Heart left ventricle (tissue), 16 donors: Measurements from ENCODE around the gene KATNB1. TPM values are rescaled to one million over a fixed set of nuclear protein-coding genes. Genes with fewer than 3 reads are reported as not detected.

ENCODE experiments used
- ATAC-seq, 4 donors: fragments of 200-7000 bp; cut with Tn5 transposase; one replicate each; pipeline ENCODE4 v1.9.1; 2020 to 2022; ENCODE audit warnings: moderate library complexity in 4 of 4, mild to moderate bottlenecking in 3 of 4, moderate number of reproducible peaks in 1 of 4
- DNase-seq, 5 donors: peaks; one replicate each; pipeline ENCODE4 v3.0.0-alpha.2; 2020
- H3K27ac ChIP-seq, 12 donors: fragments of 200-600 bp; sonication (generic) in 4 of 12; one replicate each; pipeline versions ENCODE4 v1.5.0 to v1.8.0; 2016 to 2022; ENCODE audit warnings: mild to moderate bottlenecking in 2 of 12
- H3K27me3 ChIP-seq, 9 donors: fragments of 200-600 bp; sonication (generic) in 2 of 9; one replicate each; pipeline versions ENCODE4 v1.5.1 to v1.8.0; 2016 to 2022; ENCODE audit warnings: mild to moderate bottlenecking in 3 of 9
- H3K36me3 ChIP-seq, 9 donors: fragments of 200-600 bp; sonication (generic) in 2 of 9; one replicate each; pipeline versions ENCODE4 v1.5.0 to v1.8.0; 2018 to 2022; ENCODE audit warnings: mild to moderate bottlenecking in 2 of 9
- H3K4me1 ChIP-seq, 12 donors: fragments of 200-600 bp; sonication (generic) in 4 of 12; one replicate each; pipeline versions ENCODE4 v1.5.0 to v1.8.0; 2016 to 2022; ENCODE audit warnings: mild to moderate bottlenecking in 3 of 12
- H3K4me3 ChIP-seq, 12 donors: fragments of 200-600 bp; sonication (generic) in 4 of 12; one replicate each; pipeline versions ENCODE4 v1.5.0 to v1.8.0; 2017 to 2022; ENCODE audit warnings: mild to moderate bottlenecking in 9 of 12, moderate library complexity in 4 of 12
- H3K9me3 ChIP-seq, 12 donors: fragments of 200-600 bp; sonication (generic) in 4 of 12; one replicate each; pipeline versions ENCODE4 v1.5.0 to v1.8.0; 2016 to 2022; ENCODE audit warnings: mild to moderate bottlenecking in 1 of 12
- CTCF ChIP-seq, 12 donors: fragments of 200-600 bp; sonication (generic) in 4 of 12; IDR thresholded peaks; one replicate each; pipeline versions ENCODE4 v1.5.0 to v1.8.0; 2018 to 2022; ENCODE audit warnings: antibody characterized with exemption in 12 of 12, mild to moderate bottlenecking in 5 of 12
- POLR2A ChIP-seq, 2 donors: fragments of 450-650 bp; IDR thresholded peaks; one replicate each; pipeline ENCODE4 v1.6.1; 2017; ENCODE audit warnings: antibody characterized with exemption in 2 of 2, mild to moderate bottlenecking in 2 of 2, moderate library complexity in 2 of 2
- WGBS, 4 donors: extraction: QIAGEN DNeasy Blood & Tissue Kit in 2 of 4; methylation state at CpG; one replicate each; pipeline versions ENCODE4 v1.1.5 to v1.1.7; 2013 to 2018; 5-methylcytosine and 5-hydroxymethylcytosine counted together
- intact Hi-C, 10 donors: fragments of 100-400 bp; cut with DNase I; formaldehyde crosslinking; loops; one replicate each; pipeline versions ENCODE4 v1.11.1 to v1.14.2; 2022
- polyA plus RNA-seq, 2 donors: library from polyadenylated mRNA; stranded (reverse); fragments of 200-250 nt; gene quantifications; one replicate each; pipeline ENCODE4 v1.2.3, GENCODE V29; 2013
- total RNA-seq, 9 donors: library from RNA; depleted of rRNA in 2 of 9; stranded (reverse); fragments of >200 nt in 2 of 9; fragmentation: NEBNext Ultra II Directional in 3 of 9; extraction: Animal tissue kit (Norgen Biotek cat#: 25700) in 3 of 9; gene quantifications; one replicate each; pipeline versions ENCODE4 v1.1.0 to v1.2.4, GENCODE V29; 2016 to 2023
- donor health status: ischemic (EF 13 %, LVEDD 7.1; RV severe dilation, severe dysfunction).
- donor health status: healthy with polysubstance abuse.
- donor health status: DM: no; HTN: yes; CAD: no.
- donor health status: DM: no; HTN: no; CAD: no.
- donor health status: ischemic (EF 25% LVEDD 6.9; RV normal size, moderate dysfunction).
- donor health status: ischemic (EF 25% LVEDD 5.7; RV mildly dilated, moderate dysfunction).
- donor health status: healthy.
- donor health status: DM: yes; HTN: yes; CAD: no.
- donor health status: ischemic (EF 35%, LVEDD 5.7; RV mildly dilated, moderate dysfunction).
- donor health status: nonischemic (EF 11% LVEDD 7.7; RV severe dilation, severe dysfunction).
- donor health status: DM: yes; HTN: yes; CAD: no.
- donor health status: PGD.
- donor health status: ischemic (EF 29% LVEDD 5.4; RV normal size, mild dysfunction).
- donor health status: nonischemic (EF 23%, LVEDD 6.1; RV moderate dilation, normal function).

The KATNB1 gene
- total and polyA plus RNA-seq, 11 donors = 8.0 to 20.5 (median 15.3) TPM

- WGBS, 4 donors = 92 to 97% (median 95%) methylated on average over 10 to 12 of the region's 12 CpGs
- TF ChIP-seq POLR2A (IDR thresholded peaks at IDR 0.05) (no peak), CTCF (IDR thresholded peaks at IDR 0.05) (no peak)
- Histone ChIP-seq H3K36me3 (peaks cover 0 to 87% (median 63%) of the 10 kb centered on the region in 9 donors), H3K4me3 (no peak overlapping the region), H3K27me3 (no peaks in the 10 kb centered on the region), H3K4me1 (peaks cover 0 to 29% (median 15%) of the 10 kb centered on the region in 12 donors), H3K9me3 (no peaks in the 10 kb centered on the region), H3K27ac (no peak overlapping the region)
- intact Hi-C loops = loop anchor here in 1 of 10 donors (5.0 kb wide), 1 partner anchor 35 kb away; no protein-coding TSS in a partner anchor
- ATAC-seq = no peak
- DNase-seq = peak in 1 of 5 donors; percentile 48
Measured at GRCh38 chr16:57761957-57762356, 26.4 kb downstream of the KATNB1 start.

- Histone ChIP-seq H3K4me3 (no peak overlapping the region), H3K4me1 (peaks cover 0 to 24% (median 11%) of the 10 kb centered on the region in 12 donors), H3K36me3 (peaks cover 0 to 91% (median 68%) of the 10 kb centered on the region in 9 donors), H3K27ac (no peak overlapping the region), H3K9me3 (no peaks in the 10 kb centered on the region), H3K27me3 (no peaks in the 10 kb centered on the region)
- DNase-seq (peak in 1 of 5 donors; percentile 61), ATAC-seq (no peak)
- 76 to 85% (median 83%) methylated on average over 15 of the region's 15 CpGs for WGBS, 4 donors
- TF ChIP-seq CTCF (IDR thresholded peaks at IDR 0.05) (no peak), POLR2A (IDR thresholded peaks at IDR 0.05) (no peak)
- intact Hi-C loops = loop anchor here in 1 of 10 donors (5.0 kb wide), 1 partner anchor 35 kb away; no protein-coding TSS in a partner anchor
Measured at GRCh38 chr16:57762365-57763040, 26.9 kb downstream of the KATNB1 start.

DNA sequence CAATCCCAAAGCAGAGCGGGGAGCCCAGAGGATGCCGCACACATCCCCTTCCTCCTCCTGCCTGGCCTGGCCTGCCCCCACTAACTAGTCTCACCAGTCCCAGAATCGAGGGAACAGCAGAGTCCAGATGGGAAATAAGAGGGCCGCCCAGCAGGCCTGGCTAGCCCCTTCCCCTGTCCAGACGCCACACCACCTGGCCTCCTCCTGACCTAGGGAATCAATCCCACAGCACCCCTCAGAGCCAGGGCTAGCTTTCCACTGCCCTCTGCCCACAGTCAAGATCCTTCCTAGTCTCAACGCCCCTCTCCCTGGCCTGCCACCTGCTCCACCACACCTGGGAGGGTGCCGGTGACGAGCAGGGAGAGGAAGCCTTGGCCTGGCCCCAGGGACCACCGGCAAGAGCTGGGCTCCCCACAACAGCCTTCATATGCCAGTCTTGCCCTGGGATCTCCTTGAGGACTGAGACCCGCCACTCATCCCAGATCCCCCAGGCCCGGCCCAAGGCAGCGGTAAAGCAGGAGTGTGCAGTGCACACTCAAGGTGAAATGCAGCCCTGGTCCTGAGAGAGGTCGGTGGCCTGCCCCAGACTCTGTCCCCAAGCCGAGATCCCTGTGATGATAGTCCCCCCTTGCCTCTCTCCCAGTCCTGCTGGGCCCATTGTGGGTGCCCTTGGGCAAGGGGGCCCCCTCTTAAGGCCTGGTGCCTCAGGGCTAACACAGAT is 27.9 kb downstream of the KATNB1 start:
- intact Hi-C loops = loop anchor here in 1 of 10 donors (5.0 kb wide), 1 partner anchor 34 kb away; no protein-coding TSS in a partner anchor
- Histone ChIP-seq H3K4me1 (peaks cover 0 to 14% (median 2%) of the 10 kb centered on the region in 12 donors), H3K36me3 (peaks cover 0 to 94% (median 71%) of the 10 kb centered on the region in 9 donors), H3K4me3 (no peak overlapping the region), H3K27me3 (no peaks in the 10 kb centered on the region), H3K9me3 (no peaks in the 10 kb centered on the region), H3K27ac (peak overlapping the region in 2 of 12 donors; percentile 11 to 29)
- DNase-seq = peak in 1 of 5 donors; percentile 13
- ATAC-seq = no peak
- TF ChIP-seq CTCF (IDR thresholded peaks at IDR 0.05) (no peak), POLR2A (IDR thresholded peaks at IDR 0.05) (no peak)
- WGBS, 4 donors = 92 to 93% (median 93%) methylated on average over 11 to 14 of the region's 14 CpGs

GRCh38 chr16:57764006-57764340 is 28.4 kb downstream of the KATNB1 start:
- intact Hi-C loops = loop anchor here in 1 of 10 donors (5.0 kb wide), 1 partner anchor 33 kb away; no protein-coding TSS in a partner anchor
- DNase-seq = peak in 3 of 5 donors; percentile 10 to 39 (median 25)
- Histone ChIP-seq H3K4me3 (no peak overlapping the region), H3K27ac (peak overlapping the region in 2 of 12 donors; percentile 29 to 37), H3K27me3 (no peaks in the 10 kb centered on the region), H3K9me3 (no peaks in the 10 kb centered on the region), H3K36me3 (peaks cover 0 to 93% (median 75%) of the 10 kb centered on the region in 9 donors), H3K4me1 (peaks cover 0 to 11% (median under 1%) of the 10 kb centered on the region in 12 donors)
- 94 to 97% (median 96%) methylated on average over 9 of the region's 9 CpGs for WGBS, 4 donors
- no peak for ATAC-seq
- TF ChIP-seq CTCF (IDR thresholded peaks at IDR 0.05) (no peak), POLR2A (IDR thresholded peaks at IDR 0.05) (no peak)
